ENCODE data around the gene IL4.

- no peak for TF ChIP-seq POLR2A (IDR thresholded peaks at IDR 0.05; ENCODE audit: low read depth, low read length)
- TF ChIP-seq TAF1 (IDR thresholded peaks at IDR 0.05; ENCODE audit: borderline replicate concordance, low read depth, low read length): no peak
- TF ChIP-seq POLR2AphosphoS5 (IDR thresholded peaks at IDR 0.05; ENCODE audit: low read depth, low read length): no peak
Observed at GRCh38 chr5:132680780-132681475, 7.1 kb downstream of the IL4 start.

Measured in GM12892 (cell line).